Inflammatory macrophage treated with lipopolysaccharide for 1 hour (primary cell): ENCODE measurements around the gene SMCHD1.
A peak's percentile ranks its signal among the peaks of the same experiment; 100 is the strongest.
"Not testable (repeated sequence)": the region's sequence is repeated elsewhere in the genome, so short reads cannot be mapped to it uniquely, and the experiment has no call there.

Experiments used
- DNase-seq, 2 donors: peaks; one replicate each; pipeline ENCODE4 v3.0.0-alpha.2; 2020 to 2022

Gene SMCHD1

GRCh38 chr18:2822213-2822921, 166.8 kb downstream of the SMCHD1 start:
- peak; percentile 10 to 60 for DNase-seq

GRCh38 chr18:2823202-2823601, 167.7 kb downstream of the SMCHD1 start:
- DNase-seq, result no peak

GRCh38 chr18:2823966-2824365, 168.4 kb downstream of the SMCHD1 start:
- DNase-seq, result no peak

- no peak for DNase-seq
These were observed 169.3 kb downstream of the SMCHD1 start for GRCh38 chr18:2824865-2825264.

- DNase-seq, result no peak
These were observed 170.2 kb downstream of the SMCHD1 start for GRCh38 chr18:2825613-2826175.

- DNase-seq, result peak; percentile 21 to 65
These were observed 171.1 kb downstream of the SMCHD1 start for GRCh38 chr18:2826581-2826980.

- DNase-seq, result no peak
These were observed 171.5 kb downstream of the SMCHD1 start for GRCh38 chr18:2827061-2827460.

GRCh38 chr18:2836118-2836517, 180.6 kb downstream of the SMCHD1 start:
- DNase-seq, result not testable (repeated sequence)

- not testable (repeated sequence) for DNase-seq
These were observed 181.8 kb downstream of the SMCHD1 start for GRCh38 chr18:2837290-2837689.

GRCh38 chr18:2839202-2839601, 183.7 kb downstream of the SMCHD1 start:
- no peak for DNase-seq

GRCh38 chr18:2840521-2840920, 185.0 kb downstream of the SMCHD1 start:
- DNase-seq, result no peak

GRCh38 chr18:2843146-2843545, 187.6 kb downstream of the SMCHD1 start:
- DNase-seq, result peak; percentile 84 to 90

- peak; percentile 96 to 99 for DNase-seq
These were observed 189.6 kb downstream of the SMCHD1 start for GRCh38 chr18:2845172-2845571.

GRCh38 chr18:2846636-2847316, 191.2 kb downstream of the SMCHD1 start, which contains the start of gene EMILIN2:
TSS of gene EMILIN2 (plus strand) at chr18:2847006. CDS start at chr18:2847189, 183 bp downstream.
- peak; percentile 93 to 94 for DNase-seq

GRCh38 chr18:2847317-2848246, 192.1 kb downstream of the SMCHD1 start:
- peak; percentile 63 to 77 for DNase-seq

- peak; percentile 64 to 68 for DNase-seq
These were observed 193.0 kb downstream of the SMCHD1 start for GRCh38 chr18:2848247-2849246.

GRCh38 chr18:2850816-2851215, 195.3 kb downstream of the SMCHD1 start:
- no peak for DNase-seq

GRCh38 chr18:2851771-2852170, 196.2 kb downstream of the SMCHD1 start:
- DNase-seq, result no peak

- not testable (repeated sequence) for DNase-seq
These were observed 196.9 kb downstream of the SMCHD1 start for GRCh38 chr18:2852460-2852859.

GRCh38 chr18:2853173-2853925, 197.8 kb downstream of the SMCHD1 start:
- no peak for DNase-seq
